HG03108 (cell line): ENCODE measurements around the gene F2RL3.
"Not testable (repeated sequence)": the region's sequence is repeated elsewhere in the genome, so short reads cannot be mapped to it uniquely, and the experiment has no call there.

Experiments used
- ATAC-seq: cut with Tn5 transposase; IDR thresholded peaks from one replicate; pipeline ENCODE4 v1.9.1; 2021; ENCODE audit warnings: moderate library complexity; ENCODE audit not compliant: unreplicated experiment

Gene F2RL3

DNA sequence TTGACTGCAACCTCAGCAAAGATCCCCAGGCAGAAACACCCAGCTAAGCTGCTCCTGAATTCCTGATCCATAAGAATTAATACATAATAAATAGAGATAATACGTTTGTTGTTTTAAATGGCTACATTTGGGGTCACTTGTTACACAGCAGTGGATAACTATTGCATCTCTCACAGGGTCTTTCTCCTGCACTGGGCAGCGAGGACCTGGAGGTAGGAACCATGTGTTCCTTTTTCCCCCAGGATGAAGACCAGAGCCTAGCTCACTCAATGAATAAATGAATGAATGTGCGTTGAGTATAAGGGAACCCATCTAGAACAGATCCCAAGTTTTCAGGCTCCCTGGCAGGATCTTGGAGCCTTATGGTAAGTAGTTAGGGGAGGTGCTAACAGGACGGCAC is 30.7 kb downstream of the F2RL3 start:
- ATAC-seq: no peak

DNA sequence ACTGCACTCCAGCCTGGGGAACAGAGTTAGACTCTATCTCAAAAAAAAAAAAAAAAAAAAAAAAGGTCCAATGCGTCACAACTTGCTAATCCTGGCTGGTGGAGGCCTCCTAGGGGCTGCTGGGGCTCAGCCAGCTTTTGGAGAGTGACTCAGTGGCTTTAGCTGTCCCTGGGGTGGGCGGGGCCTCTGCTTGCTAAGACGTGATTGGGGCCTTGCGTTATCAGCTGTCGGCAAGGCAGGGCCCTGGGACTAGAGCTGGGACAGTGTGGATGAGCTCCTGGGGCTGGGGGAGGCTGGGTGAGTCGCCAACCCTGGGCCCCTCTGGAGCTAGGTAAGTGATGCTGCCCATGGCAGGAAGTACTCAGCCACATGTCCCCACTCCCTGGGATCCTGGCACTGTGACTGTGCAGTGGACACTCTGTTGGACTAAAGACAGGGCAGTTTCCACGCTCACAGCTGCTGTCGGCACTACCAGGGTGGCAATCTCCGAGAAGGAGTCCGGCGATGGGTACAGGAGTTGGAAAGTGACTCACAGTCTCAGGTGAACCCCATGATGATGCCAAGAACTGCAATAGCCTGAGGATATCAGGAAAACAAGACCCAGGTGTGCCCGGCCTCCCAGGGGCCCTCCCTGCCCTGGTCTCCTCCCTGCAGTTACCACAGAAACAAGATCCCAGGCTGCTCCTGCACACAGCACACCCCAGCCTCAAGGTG is 32.2 kb downstream of the F2RL3 start:
- no peak for ATAC-seq

DNA sequence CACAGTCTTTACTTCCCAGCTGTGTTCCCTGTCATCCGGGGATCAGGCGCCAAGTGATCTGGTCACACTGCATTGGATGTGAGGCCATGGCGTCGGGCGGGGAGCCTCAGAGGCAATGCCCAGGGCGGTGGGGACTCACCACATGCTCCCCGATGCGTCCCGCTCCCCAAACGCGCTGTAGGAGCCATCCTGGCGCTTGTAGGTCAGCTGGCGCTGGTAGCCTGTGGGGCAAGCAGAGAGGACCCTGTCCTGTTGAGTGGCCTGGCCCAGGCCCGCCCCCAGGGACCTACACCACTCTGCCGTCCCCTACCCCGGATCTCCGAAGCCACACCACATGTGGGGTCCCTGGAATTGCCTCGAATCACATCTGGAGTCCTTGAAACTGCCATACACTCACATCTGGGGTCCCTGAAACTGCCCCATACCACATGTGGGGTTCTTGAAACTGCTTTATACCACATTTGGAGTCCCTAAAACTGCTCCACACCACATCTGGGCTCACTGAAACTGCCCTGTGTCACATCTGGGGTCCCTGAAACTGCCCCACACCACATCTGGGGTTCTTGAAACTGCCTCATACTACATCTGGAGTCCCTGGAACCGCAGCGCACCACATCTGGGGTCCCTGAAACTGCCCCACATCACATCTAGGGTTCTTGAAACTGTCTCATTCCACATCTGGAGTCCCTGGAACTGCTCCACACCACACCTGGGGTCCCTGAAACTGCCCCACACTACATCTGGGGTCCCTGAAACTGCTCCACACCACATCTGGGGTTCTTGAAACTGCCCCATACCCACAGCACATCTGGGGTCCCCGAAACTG is 33.2 kb downstream of the F2RL3 start:
- no peak for ATAC-seq

DNA sequence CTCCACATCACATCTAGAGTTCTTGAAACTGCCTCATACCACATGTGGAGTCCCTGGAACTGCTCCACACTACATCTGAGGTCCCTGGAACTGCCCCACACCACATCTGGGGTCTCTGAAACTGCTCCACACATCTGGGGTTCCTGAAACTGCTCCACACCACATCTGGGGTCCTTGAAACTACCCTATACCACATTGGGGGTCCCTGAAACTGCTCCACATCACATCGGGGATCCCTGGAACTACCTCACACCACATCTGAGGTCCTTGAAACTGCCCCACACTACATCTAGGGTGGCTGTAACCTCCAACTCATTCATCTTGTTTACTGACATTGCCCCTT is 33.8 kb downstream of the F2RL3 start:
- ATAC-seq: no peak

DNA sequence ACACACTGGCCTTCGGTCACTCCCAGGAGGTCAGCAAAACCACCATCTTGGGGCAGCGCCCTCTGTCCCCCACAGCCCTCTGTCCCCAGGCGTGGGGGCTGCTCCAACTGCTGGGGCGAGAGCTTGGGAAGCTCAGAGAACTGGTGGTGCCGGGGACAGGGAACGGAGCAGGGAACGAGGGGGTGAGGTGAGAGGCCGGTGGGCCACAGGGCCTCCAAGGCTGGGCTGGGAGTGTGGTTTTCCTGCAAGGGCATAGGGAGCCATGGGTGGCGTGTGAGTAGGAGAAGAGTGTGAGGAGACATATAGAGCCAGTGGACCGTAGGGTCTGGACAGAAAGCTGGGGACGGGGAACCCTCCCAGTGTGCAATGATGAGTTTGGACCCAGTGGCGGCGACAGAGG is 34.1 kb downstream of the F2RL3 start:
- no peak for ATAC-seq

DNA sequence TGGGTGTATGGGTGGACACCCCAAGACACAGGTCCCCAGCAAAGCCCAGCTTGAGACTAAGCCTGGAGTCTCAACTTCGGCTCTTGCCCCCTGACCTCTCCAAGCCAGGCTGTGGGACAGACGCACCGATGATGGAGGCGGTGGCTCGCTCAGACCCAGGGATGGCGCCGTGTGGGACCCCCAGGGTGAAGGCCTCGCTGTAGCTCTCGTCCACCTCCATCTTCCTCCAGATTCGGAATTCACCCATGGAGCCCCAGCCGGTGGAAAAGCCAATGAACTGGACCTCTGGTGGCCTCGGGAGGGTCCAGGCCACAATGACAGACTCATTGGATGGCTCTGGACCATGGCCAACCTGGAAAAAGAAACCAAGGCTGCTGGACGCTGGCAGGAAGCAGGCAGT is 39.1 kb downstream of the F2RL3 start:
- ATAC-seq: no peak

DNA sequence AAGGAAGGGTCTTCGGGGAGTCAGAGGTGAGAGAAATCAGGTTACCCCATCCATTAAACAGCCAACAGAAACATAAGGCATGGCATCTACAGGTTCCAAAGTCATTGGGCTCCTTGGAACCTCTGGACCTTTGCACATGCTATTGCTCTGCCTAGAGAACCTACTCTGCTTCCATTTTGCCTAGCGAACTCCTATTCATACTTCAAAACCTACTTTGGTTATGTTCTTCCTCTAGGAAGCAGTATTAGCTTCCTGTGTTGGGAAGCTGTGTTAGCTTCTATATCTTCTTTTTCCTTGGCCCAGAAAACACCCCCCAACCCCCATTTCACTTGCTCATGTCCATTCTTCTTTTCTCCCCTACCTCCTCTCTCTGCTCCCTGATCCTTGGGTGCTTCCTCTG is 39.6 kb downstream of the F2RL3 start:
- no peak for ATAC-seq

DNA sequence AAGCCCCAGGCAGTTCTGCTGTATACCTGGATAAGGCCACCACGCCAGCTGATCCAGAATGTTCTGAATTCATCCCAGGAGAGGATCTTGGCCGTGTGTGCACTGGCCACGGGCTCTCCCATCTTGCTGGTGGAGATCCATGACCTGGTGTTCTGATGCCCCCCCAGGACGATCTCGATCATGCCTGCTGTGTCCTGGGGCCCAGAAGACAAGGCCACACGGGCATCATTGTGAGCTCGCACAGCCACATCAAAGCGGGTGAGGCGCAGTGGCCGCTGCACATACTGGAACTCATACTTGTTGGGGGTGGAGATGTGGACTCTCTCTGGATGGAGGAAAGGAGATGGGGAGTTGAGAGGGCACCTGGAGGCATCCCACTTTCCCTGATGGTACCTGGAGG is 40.1 kb downstream of the F2RL3 start:
- no peak for ATAC-seq

DNA sequence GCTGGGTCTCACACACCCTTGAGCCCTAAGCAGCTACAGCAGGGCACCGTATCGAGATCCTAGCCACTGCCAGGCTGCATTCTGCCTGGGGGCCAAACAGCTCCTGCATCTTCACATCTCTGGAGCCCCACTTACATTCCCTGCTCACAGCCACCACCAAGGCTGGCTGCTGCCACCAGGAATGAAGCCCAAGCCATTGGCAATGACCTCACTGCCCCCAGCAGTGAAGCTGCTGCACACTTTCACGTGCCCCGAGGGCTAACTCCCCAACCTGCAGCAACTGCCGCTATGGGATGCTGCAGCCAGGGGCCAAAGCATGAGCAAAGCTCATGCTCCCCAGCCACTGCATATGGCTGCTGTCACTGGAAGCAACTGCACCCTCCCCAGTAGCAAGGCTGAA is 42.0 kb downstream of the F2RL3 start:
- ATAC-seq: no peak

DNA sequence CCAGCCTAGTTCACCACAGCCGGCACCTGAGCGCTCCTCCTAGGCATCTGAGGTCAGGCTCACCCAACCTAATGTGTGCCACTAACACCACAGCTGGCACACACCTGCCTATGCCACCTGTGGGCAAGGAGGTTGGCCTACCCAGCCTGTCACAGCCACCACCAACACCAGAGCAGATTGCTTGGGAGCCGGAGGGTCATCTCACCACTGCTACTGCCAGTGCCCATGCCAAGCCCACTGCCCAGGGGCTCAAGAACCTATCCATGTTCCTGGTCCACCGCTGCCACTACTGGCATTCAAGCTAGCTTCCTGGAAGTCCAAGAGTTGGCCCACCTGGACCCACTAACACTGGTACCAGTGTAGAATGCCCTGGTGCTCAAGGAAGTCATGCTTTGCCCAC is 42.5 kb downstream of the F2RL3 start:
- no peak for ATAC-seq

DNA sequence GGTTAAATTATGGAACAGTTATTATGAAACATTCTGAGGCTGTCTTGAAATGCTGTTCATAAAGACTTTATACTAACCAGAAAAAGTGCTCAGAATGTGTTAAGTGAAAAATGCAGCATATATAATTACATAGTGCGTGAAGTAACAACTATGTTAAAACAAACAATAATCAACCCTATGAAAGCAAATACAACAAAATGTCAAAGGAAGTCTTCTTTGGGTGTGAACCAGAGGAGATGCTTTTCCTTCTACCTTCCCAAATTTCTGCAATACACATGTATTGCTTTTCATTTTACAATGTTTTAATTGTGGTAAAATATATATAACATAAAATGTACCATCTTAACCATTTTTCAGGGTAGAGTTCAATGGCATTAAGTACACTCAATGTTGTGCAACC is 45.7 kb downstream of the F2RL3 start:
- ATAC-seq: no peak

DNA sequence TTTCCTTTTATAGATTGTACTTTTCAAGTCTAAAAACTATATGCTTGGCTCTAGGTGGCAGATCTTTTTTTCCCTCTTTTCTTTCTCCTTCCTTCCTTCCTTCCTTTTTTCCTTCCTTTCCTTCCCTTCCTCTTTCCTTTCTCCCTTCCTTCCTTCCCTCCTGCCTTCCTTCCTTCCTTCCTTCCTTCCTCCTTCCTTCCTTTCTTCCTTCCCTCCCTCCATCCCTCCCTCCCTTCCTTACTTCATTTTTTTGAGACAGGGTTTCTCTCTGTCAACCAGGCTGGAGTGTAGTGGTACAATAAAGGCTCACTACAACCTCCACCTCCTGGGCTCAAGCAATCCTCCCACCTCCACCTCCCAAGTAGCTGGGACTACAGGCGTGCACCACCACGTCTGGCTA is 48.1 kb downstream of the F2RL3 start:
- ATAC-seq: no peak

DNA sequence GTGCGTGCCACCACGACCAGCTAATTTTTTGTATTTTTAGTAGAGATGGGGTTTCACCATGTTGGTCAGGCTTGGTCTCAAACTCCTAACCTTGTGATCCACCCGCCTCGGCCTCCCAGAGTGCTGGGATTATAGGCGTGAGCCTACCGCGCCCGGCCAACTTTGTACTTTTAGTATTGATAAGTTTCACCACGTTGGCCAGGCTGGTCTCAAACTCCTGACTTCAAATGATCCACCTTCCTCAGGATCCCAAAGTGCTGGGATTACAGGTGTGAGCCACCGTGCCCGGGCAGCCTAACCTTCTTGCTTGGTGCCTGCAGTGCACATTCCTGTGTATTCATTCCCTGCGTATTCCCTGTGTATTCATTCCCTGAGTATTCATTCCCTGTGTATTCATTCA is 49.0 kb downstream of the F2RL3 start:
- not testable (repeated sequence) for ATAC-seq

DNA sequence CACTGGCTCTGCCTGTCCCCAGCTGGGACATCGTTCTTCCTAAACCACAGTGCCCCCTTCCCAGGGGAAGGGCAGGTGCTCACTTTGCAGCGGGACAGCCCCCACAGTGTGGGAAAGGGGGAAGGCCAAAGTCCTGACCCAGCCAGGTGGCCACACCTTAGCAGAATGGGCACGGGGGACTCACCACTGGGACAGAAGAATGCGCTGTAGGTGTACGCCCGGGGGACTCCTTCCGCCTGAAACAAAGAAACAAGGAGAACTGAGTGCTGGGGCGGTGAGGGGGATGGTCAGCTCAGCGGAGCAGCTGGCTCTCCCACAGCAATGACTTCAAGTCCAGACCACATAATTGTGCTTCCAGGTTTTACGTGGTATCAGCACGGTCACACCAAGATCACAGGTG is 49.4 kb downstream of the F2RL3 start:
- ATAC-seq: no peak

DNA sequence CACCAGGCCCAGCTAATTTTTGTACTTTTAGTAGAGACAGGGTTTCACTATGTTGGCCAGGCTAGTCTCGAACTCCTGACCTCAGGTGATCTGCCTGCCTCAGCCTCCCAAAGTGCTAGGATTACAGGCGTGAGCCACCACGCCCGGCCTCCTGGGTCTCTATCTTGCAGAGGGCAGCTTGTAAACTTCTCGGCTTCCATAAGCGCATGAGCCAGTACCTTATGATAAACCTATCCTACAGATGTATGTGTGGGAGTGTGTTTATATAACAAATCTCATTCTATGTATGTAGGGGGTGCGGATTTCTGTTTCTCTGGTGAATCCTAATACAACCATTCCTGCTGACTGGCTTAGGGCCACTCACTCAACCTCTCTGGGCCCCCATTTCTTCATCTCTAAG is 51.3 kb downstream of the F2RL3 start:
- ATAC-seq: not testable (repeated sequence)

DNA sequence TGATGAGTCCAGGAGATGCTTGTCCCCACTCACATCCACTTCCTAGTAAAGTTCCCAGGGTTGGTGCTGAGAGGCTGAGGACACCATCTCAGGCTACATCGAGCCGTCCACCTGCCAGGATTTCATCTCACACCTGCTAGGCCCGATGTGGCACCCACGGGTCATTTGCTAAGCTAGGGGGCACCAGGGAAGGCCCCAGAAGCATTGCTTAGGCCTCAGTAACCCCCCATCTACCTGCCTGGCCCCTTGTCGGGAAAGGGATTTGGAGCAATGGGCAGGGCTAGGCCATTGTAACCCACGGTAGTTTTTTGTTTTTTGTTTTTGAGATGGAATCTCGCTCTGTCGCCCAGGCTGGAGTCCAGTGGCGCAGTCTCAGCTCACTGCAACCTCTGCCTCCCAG is 51.8 kb downstream of the F2RL3 start:
- ATAC-seq: no peak
